Left renal cortex interstitium (tissue), 4 donors: ENCODE results near the gene CDH12. TPM values are rescaled to one million over a fixed set of nuclear protein-coding genes. Genes with fewer than 3 reads are reported as not detected.
"Not testable (repeated sequence)": the region's sequence is repeated elsewhere in the genome, so short reads cannot be mapped to it uniquely, and the experiment has no call there.

Source experiments
- DNase-seq, 4 donors: peaks; one replicate each; pipeline ENCODE4 v3.0.0-alpha.2; 2013; ENCODE audit warnings: low read depth in 4 of 4, low spot score in 2 of 4, missing footprints in 1 of 4
- polyA plus RNA-seq, 4 donors: library from polyadenylated mRNA; unstranded; fragments of 120-200 nt; gene quantifications; one replicate each; pipeline ENCODE4 v1.2.1, GENCODE V29; 2013; ENCODE audit not compliant: insufficient read length in 4 of 4

The CDH12 gene
- polyA plus RNA-seq, 4 donors, result 5.7 to 7.1 (median 6.4) TPM

DNA sequence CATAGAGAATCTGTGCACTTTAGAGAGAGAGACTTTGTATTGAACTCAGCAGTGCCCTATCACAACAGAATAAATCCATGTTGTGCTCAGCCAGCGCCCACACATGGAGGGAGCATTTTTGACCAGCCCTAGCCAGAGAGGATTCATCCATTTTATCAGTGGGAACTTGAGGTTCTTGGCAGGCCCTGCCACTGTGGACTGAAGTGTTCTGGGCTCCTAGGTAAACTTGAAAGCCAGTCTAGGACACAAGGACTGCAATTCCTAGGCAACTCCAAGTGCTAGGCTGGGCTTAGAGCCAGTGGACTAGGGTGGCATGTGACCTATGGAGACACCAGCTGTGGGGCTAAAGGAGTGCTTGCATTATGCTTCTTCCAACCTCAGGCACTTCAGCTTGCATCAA lies 523.5 kb downstream of the CDH12 start:
- DNase-seq, result no peak

DNA sequence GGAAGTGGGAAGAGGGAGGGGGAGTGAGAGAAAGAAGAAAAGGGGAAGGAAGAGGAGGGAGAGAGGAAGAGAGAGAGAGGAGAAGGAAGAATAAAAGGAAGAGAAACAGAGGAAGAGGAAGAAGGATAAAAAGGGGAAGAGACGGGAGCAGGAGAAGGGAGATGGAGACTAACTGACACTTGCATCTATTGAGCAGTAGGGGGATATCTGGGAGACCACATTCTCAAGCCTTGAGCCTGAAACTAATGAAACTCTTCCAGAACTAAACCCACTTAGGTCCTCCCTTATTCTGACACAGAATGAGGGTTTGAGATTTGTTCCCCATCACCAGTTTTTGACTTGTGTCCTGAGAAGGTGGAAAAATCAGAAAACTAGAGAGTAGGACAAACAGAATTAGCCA lies 533.3 kb downstream of the CDH12 start:
- DNase-seq, result no peak

DNA sequence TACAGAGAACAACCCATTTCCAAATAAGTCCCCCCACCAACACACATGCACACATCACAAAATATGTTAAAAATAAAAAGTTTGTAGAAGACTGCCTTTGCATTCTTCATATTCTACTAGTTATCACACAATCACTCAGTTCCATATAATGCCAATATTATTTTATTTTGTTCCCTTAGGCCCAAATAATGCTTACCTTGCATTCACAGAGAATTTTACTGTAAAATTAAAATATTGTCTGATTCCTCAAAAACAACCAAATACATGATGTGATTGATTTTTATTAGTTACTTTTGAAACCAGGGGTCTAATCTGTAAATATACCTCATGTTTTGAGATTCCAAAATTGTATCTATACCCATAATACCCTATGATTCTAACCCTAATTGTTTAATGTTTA lies 536.9 kb downstream of the CDH12 start:
- no peak for DNase-seq

DNA sequence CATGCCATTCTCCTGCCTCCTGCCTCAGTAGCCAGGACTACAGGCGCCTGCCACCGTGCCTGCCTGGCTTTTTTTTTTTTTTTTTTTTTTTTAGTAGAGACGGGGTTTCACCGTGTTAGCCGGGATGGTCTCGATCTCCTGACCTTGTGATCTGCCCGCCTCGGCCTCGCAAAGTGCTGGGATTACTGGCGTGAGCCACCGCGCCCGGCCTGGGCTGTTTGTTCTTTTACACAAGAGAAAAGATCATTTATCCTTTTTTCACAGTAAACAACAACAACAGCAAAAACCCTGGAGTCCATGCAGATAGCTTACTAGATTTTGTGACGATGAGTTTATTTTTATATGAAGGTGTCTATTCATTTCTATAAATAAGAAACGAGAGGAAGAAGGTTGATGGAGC lies 538.1 kb downstream of the CDH12 start:
- DNase-seq, result not testable (repeated sequence)

GRCh38 chr5:22314548-22314947 lies 538.6 kb downstream of the CDH12 start:
- DNase-seq, result no peak

GRCh38 chr5:22306011-22306410 lies 547.1 kb downstream of the CDH12 start:
- no peak for DNase-seq

DNA sequence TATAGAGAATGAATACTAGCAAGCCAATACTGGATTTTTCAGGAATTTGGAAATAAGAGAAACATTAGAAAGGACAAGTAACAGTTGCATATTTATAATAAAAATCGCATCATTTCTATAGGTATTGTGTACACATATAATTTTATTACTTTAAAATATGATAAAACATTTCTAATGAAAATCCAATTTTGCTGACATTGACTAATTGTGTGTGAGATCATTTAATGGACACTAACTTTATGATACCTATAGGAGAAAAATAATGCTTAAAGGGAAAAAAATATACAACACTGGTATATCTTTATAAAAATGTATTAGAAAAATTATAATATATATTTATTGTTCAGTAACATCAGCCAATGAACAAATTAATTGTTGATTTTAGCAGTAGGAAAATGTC lies 557.3 kb downstream of the CDH12 start:
- DNase-seq, result no peak

GRCh38 chr5:22293147-22293546 lies 560.0 kb downstream of the CDH12 start:
- no peak for DNase-seq

- no peak for DNase-seq
Observed at GRCh38 chr5:22278164-22278563, 575.0 kb downstream of the CDH12 start.

- no peak for DNase-seq
Observed at GRCh38 chr5:22277006-22277405, 576.1 kb downstream of the CDH12 start.

DNA sequence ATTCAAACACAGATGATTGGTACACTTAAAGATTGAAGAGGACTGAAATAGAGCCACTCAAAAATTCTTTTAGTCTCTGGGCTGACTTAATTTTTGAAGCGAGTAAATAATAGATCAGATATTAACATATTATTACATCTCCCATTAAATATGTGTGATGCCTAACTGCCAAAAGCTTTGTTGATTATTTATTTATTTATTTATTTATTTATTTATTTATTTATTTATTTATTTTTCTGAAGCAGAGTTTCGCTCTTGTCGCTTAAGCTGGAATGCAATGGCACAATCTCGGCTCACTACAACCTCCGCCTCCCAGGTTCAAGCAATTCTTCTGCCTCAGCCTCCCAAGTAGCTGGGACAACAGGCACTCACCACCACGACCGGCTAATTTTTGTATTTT lies 587.3 kb downstream of the CDH12 start:
- not testable (repeated sequence) for DNase-seq

- no peak for DNase-seq
Observed at GRCh38 chr5:22258139-22258538, 595.0 kb downstream of the CDH12 start.

GRCh38 chr5:22250528-22250927 lies 602.6 kb downstream of the CDH12 start:
- DNase-seq, result no peak

DNA sequence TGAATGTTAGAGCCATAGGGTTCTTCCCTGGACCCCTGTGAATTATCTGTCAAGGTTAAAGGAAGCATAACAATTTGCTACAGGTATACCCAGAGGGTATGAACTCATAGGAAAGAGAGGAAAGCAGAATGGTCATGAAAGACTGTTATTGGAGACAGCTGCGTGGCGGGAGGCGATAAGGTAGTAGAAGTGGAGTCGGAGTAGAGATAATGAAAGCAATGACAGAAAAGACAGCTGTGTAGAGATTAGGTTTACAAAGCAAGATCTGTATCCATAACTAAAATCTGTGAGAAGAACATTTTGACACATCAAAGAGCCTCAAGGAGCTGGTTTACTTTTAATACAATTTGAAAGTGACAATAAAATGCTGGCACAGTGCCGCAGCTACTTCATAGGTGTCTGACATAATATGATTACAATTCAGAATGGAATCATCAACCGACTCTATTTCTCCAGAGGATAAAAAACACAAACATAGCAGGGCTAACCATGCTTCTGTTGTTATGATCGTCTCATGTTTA lies 603.9 kb downstream of the CDH12 start:
- DNase-seq, result no peak

DNA sequence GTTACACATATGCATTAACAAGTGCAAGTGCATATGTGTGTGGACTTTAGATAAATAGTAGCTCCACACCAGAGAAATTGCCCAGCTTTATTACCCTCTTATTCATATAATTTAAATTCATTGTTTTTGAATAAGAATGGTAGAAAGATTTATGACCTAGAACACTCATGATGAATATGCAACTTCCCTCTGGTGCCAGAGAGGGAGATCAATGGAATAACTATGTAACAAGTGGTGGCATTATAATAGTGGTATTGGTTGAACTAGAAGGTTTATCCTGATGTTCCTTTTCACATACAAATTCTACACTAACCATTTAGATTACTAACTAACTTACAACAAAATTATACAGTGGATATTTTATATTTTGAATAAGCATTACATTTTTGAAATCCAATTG lies 607.4 kb downstream of the CDH12 start:
- no peak for DNase-seq

- DNase-seq, result no peak
Observed at GRCh38 chr5:22242532-22242931, 610.6 kb downstream of the CDH12 start.

GRCh38 chr5:22238047-22238446 lies 615.1 kb downstream of the CDH12 start:
- DNase-seq, result no peak

- DNase-seq, result no peak
Observed at GRCh38 chr5:22226423-22226822, 626.7 kb downstream of the CDH12 start.

DNA sequence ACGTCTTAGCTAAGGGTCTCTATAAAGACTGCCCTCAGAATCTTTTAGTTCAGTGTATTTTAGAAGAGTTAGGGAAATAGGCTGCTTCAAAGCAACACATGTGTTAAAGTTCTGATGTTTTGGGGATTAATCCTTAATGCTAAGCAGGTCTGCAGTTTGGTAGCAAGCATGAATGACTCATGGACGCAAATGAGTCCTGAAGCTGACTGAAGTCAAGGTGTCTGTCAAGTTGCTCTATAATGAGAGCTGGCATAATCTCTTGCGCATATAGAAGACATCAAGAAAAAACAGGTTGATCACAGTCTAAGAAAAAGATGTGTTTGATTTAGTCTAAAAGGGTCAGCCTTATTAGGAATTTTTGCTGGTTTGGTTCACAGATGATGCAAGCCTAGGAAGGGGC lies 630.1 kb downstream of the CDH12 start:
- no peak for DNase-seq

GRCh38 chr5:22213703-22214495 lies 639.2 kb downstream of the CDH12 start:
- not testable (repeated sequence) for DNase-seq

- DNase-seq, result peak in 1 of 4 donors; percentile 31
Observed at GRCh38 chr5:22212254-22212991, 640.7 kb downstream of the CDH12 start.

DNA sequence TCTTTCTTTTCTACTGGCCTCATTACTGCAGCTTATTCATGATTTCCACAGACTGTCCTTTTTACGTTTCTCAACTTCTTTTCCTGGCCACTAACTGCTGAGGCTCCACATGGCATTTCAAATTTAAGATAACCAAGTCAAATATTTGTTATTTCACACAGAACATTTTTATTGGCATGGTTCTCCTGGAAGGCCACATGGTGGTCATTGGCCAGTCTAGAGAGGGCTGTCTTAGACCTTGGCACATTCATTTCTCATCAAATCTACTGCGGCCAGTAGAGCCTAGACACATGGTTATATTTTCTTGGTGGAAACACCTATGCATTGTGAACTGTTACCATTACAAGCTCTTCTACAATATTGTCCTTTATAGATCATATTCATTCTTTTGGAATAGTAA lies 644.7 kb downstream of the CDH12 start:
- not testable (repeated sequence) for DNase-seq
